GM18505 (cell line): ENCODE measurements around the gene ATP5MG.

ENCODE experiments used
- ATAC-seq: cut with Tn5 transposase; IDR thresholded peaks from one replicate; pipeline ENCODE4 v1.9.1; 2021; ENCODE audit not compliant: unreplicated experiment
- POLR2A ChIP-seq: IDR thresholded peaks from 4 replicates; pipeline ENCODE4 v1.6.1; 2011; ENCODE audit warnings: borderline replicate concordance; ENCODE audit not compliant: insufficient read depth, insufficient read length; ENCODE audit errors: extremely low read depth

ATP5MG gene

GRCh38 chr11:118401151-118401879 is at the start of gene ATP5MG:
ATP5MG (plus strand) TSS chr11:118401606; CDS start chr11:118401666, 60 bp downstream.
- TF ChIP-seq POLR2A = peak; percentile 78
- ATAC-seq = peak; percentile 54

DNA sequence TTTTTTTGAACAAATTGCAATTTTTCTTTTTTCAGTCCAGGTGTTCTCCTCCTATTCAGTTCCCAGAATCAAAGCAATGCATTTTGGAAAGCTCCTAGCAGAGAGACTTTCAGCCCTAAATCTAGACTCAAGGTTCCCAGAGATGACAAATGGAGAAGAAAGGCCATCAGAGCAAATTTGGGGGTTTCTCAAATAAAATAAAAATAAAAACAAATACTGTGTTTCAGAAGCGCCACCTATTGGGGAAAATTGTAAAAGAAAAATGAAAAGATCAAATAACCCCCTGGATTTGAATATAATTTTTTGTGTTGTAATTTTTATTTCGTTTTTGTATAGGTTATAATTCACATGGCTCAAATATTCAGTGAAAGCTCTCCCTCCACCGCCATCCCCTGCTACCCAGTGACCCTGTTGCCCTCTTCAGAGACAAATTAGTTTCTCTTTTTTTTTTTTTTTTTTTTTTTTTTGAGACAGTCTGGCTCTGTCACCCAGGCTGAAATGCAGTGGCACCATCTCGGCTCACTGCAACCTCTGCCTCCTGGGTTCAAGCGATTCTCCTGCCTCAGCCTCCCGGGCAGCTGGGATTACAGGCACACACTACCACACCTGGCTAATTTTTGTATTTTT is 48.2 kb upstream of the ATP5MG start:
- ATAC-seq = no peak
- TF ChIP-seq POLR2A = no peak

- ATAC-seq = no peak
- no peak for TF ChIP-seq POLR2A
These were observed 43.3 kb upstream of the ATP5MG start for GRCh38 chr11:118358071-118358470.

GRCh38 chr11:118359295-118359958 is 42.0 kb upstream of the ATP5MG start, which contains the start of gene UBE4A:
UBE4A (plus strand) TSS chr11:118359600; CDS start chr11:118365081, 5,481 bp downstream.
- ATAC-seq = peak; percentile 92
- peak; percentile 98 for TF ChIP-seq POLR2A

GRCh38 chr11:118364956-118365615 is 36.3 kb upstream of the ATP5MG start:
- no peak for TF ChIP-seq POLR2A

DNA sequence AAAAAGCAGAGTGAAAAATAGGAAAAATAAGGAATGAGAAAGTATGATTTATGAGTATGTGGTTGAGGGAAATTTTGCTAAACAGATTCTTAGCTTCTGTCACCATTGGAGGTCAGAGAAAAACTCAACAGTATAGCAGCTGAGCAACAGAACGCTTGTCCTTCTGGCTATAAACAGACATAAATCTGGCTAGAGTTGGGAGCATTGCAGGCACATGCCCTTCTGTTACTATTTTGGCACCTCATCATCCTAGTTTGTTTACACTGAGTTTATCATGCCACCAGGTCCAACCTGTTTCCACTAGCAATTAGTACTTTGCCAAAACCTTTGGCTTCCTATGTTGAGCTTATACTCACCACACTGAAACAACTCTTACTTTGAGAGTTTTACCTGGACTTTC is 35.1 kb upstream of the ATP5MG start:
- TF ChIP-seq POLR2A = no peak
- no peak for ATAC-seq

More at GRCh38 chr11:118364956-118365615, 36.3 kb upstream of the ATP5MG start:
- ATAC-seq = no peak

DNA sequence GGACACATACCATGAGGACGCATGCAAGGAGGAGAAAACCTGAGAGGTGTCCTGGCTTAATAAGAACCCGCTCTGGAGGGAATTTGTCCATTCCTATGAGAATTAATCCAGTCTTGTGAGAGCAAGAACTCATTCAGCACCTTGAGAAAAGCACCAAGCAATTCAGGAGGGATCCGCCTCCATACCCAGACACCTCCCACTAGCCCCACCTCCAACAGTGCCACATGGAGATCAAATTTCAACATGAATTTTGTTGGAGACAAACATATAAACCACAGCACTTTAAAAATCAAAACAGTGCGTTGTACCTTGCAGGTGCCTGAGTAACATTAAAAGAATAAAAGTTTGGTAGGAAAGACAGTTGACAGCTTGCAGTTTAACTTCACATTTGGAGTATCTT is 30.6 kb upstream of the ATP5MG start:
- ATAC-seq = no peak
- TF ChIP-seq POLR2A = no peak

DNA sequence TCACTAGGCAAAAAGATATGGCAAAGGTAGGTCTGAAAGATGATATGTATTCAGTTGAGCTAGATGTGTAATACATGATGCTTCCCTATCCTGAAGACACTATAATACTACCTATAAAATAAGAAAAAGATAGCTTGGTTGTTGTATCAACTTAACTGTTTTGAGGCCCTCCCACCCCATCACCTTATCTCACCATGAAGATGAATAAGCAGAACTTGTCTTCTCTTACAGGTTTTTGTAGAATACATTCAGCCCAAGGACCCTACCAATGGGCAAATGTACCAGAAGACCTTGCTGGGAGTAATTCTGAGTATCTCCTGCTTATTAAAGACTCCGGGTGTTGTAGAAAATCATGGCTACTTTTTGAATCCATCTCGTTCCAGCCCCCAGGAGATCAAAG is 28.1 kb upstream of the ATP5MG start:
- ATAC-seq = no peak
- TF ChIP-seq POLR2A = no peak

DNA sequence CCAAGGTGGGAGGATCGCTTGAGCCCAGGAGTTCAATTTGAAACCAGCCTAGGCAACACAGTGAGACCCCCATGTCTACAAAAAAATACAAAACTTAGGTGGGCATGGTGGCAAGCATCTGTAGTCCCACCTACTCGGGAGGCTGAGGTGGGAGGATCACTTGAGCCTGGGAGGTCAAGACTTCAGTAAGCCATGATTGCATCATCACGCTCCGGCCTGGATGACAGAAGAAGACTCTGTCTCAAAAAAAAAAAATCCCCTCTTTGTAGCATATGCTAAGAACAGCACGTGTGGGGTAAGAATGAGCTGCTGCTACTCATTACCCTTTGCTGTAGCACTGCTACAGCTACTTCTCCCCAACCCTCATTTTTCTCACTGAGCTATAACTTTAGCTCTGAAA is 27.5 kb upstream of the ATP5MG start:
- ATAC-seq = no peak

GRCh38 chr11:118374729-118375128 is 26.7 kb upstream of the ATP5MG start:
- TF ChIP-seq POLR2A = no peak
- no peak for ATAC-seq

More for the DNA sequence above, 27.5 kb upstream of the ATP5MG start:
- no peak for TF ChIP-seq POLR2A

GRCh38 chr11:118375978-118376377 is 25.4 kb upstream of the ATP5MG start:
- TF ChIP-seq POLR2A = no peak
- ATAC-seq = no peak

DNA sequence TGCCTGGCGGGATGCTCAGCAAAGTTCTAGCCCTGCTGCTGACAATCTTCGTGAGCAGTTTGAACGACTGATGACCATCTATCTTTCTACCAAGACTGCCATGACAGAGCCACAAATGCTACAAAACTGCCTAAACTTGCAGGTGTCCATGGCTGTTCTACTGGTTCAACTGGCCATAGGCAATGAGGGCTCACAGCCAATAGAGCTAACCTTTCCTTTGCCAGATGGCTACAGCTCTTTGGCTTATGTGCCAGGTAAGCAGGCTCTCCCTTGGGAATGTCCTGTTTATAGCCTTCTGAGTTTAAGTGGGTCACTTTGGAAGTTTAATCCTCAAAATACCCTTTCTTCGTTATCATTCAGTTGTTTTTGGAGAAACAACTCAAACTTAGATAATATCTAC is 21.9 kb upstream of the ATP5MG start:
- no peak for TF ChIP-seq POLR2A
- ATAC-seq = no peak

GRCh38 chr11:118380571-118380970 is 20.8 kb upstream of the ATP5MG start:
- no peak for ATAC-seq
- no peak for TF ChIP-seq POLR2A
